ENCODE measurements around the gene ARHGEF16. TPM values are rescaled to one million over a fixed set of nuclear protein-coding genes. Genes with fewer than 3 reads are reported as not detected.

The ARHGEF16 gene
- total RNA-seq, 1 donor from 2014 or later, result 12.2 TPM

DNA sequence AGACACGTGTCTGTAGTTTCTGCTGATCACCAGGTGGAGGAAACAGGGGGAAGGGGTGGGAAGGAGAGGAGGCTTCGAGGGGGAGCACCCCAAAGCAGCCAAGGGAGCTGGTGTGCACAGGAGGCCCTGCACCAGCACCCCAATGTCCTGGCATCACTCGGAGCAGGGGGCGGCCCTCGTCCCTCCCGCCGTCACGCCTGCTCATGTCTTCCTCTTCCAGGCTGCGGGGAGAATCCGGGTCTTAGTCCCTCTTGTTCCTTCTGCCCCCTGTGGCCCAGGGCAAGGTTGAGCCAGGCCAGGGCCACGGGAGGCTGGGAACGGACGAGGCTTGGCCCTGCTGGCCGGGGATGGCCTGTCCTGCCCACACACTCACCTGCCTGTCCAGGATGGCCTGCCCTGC lies 21.4 kb upstream of the ARHGEF16 start:
- H3K4me1 ChIP-seq, result no peaks in the 10 kb centered on the region
- H3K27me3 ChIP-seq, result no peaks in the 10 kb centered on the region
- intact Hi-C loops (cut with DNase I), result no loop called here
- DNase-seq (no peak), ATAC-seq (no peak)
- H3K9me3 ChIP-seq, result no peaks in the 10 kb centered on the region
- no peak overlapping the region for H3K4me3 ChIP-seq
- no peaks in the 10 kb centered on the region for H3K36me3 ChIP-seq
- TF ChIP-seq CTCF (IDR thresholded peaks at IDR 0.05), result no peak
- H3K27ac ChIP-seq, result no peak overlapping the region

- no peaks in the 10 kb centered on the region for H3K9me3 ChIP-seq
- DNase-seq (no peak), ATAC-seq (no peak)
- TF ChIP-seq CTCF (IDR thresholded peaks at IDR 0.05), result no peak
- H3K27me3 ChIP-seq, result peaks cover under 1% of the 10 kb centered on the region
- H3K36me3 ChIP-seq, result no peaks in the 10 kb centered on the region
- H3K4me3 ChIP-seq, result no peak overlapping the region
- no peaks in the 10 kb centered on the region for H3K4me1 ChIP-seq
- H3K27ac ChIP-seq, result no peak overlapping the region
- intact Hi-C loops (cut with DNase I), result no loop called here
Observed at GRCh38 chr1:3433596-3434320, 20.7 kb upstream of the ARHGEF16 start.

- H3K4me3 ChIP-seq, result no peak overlapping the region
- peaks cover 8% of the 10 kb centered on the region for H3K27me3 ChIP-seq
- no peaks in the 10 kb centered on the region for H3K36me3 ChIP-seq
- no peak for ATAC-seq
- TF ChIP-seq CTCF (IDR thresholded peaks at IDR 0.05), result no peak
- H3K4me1 ChIP-seq, result no peaks in the 10 kb centered on the region
- intact Hi-C loops (cut with DNase I), result no loop called here
- H3K9me3 ChIP-seq, result no peaks in the 10 kb centered on the region
- no peak overlapping the region for H3K27ac ChIP-seq
- no peak for DNase-seq
Observed at GRCh38 chr1:3434406-3435110, 19.9 kb upstream of the ARHGEF16 start.

DNA sequence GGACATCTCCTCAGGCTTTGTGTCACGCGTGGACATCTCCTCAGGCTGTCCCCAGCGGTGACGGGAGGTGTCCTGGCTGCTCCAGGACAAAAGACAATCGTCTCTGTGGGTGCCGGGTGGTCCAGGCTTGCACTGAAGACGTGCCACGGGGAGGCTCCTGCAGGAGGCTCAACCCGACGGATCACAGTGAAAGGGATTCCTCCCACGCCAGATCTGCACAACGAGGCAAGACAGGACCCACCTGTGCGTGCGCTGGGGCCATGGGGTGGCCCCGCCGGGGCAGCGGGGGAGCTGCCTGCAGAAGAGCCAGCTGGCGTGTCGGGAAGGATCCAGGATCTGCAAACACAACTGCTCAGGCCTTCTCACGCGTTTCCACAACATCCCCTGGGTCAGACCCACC lies 18.8 kb upstream of the ARHGEF16 start:
- intact Hi-C loops (cut with DNase I), result no loop called here
- Histone ChIP-seq H3K4me1 (no peaks in the 10 kb centered on the region), H3K36me3 (no peaks in the 10 kb centered on the region), H3K27me3 (peaks cover 10% of the 10 kb centered on the region), H3K4me3 (no peak overlapping the region), H3K9me3 (no peaks in the 10 kb centered on the region), H3K27ac (no peak overlapping the region)
- ATAC-seq (no peak), DNase-seq (no peak)
- TF ChIP-seq CTCF (IDR thresholded peaks at IDR 0.05), result no peak

DNA sequence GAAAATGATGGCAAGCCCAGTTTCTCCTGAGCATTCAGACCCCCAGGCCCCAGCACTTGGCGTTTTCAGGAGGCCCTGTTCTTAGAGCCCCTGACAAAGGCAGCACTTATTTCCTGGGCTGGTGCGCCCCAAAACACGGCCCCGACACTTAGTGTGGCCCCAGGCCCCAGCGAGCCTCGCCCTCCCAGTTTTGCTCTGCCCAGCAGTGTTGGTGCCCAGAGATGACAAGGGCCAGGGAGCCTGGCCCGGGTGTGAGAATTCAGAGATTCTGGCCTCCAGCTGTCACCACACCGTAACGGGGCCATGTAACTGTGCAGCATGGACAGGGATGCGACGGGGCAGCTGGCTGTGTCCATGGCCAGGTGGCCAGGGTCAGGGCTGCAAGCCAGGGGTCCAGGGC lies 18.0 kb upstream of the ARHGEF16 start:
- no peak for TF ChIP-seq CTCF (IDR thresholded peaks at IDR 0.05)
- Histone ChIP-seq H3K27ac (no peak overlapping the region), H3K9me3 (no peaks in the 10 kb centered on the region), H3K4me3 (no peak overlapping the region), H3K36me3 (no peaks in the 10 kb centered on the region), H3K4me1 (no peaks in the 10 kb centered on the region), H3K27me3 (peaks cover 18% of the 10 kb centered on the region)
- ATAC-seq (no peak), DNase-seq (no peak)
- intact Hi-C loops (cut with DNase I), result no loop called here

Measured in upper lobe of right lung (tissue), 1 donor.